Measurements from ENCODE around the gene UGT1A7. TPM values are rescaled to one million over a fixed set of nuclear protein-coding genes. Genes with fewer than 3 reads are reported as not detected.

UGT1A7 gene
- total and polyA plus RNA-seq, 2 experiments from 2014 or later = not detected

DNA sequence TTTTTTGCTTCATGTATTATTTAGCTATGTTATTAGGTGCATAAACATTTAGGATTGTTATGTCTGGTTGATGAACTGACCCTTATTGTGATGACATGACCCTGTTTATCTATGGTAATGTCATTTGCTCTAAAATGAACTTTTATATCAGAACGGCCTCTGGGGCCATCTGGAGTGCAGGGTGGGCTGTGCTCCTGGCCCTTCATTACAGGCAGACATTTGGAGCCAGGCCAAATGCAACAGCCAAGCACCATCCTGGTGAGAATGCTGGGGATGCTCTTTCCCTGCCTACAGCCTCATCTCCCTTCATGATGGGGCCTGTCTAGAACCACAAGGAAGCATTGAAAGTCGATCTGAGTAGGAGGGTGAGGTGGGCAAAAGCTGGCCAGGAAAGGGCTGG is 134.6 kb downstream of the UGT1A7 start:
- WGBS, 2 experiments (ENCODE audit: low coverage in 1 of 2, low lambda C conversion rate in 2 of 2, missing lambda C conversion rate in 2 of 2) = 25 to 26% methylated on average over 2 of the region's 2 CpGs
- no peaks in the 10 kb centered on the region for H3K36me3 ChIP-seq (ENCODE audit: low read depth)
- H3K9me3 ChIP-seq (ENCODE audit: low read depth) = no peaks in the 10 kb centered on the region
- H2AFZ ChIP-seq = no peak overlapping the region
- in situ Hi-C loops (cut with MboI) = no loop called here
- H3K4me2 ChIP-seq (ENCODE audit: unreplicated experiment) = no peak overlapping the region
- H3K4me3 ChIP-seq = no peak overlapping the region
- no peaks in the 10 kb centered on the region for H3K9me2 ChIP-seq (ENCODE audit: insufficient read depth)
- no peak for TF ChIP-seq EZH2 (IDR thresholded peaks at IDR 0.05; ENCODE audit: insufficient read depth, poor library complexity, severe bottlenecking)
- TF ChIP-seq EZH2phosphoT487 (IDR thresholded peaks at IDR 0.05; ENCODE audit: insufficient read depth, low read depth) = no peak
- H3K79me2 ChIP-seq (ENCODE audit: insufficient read depth) = no peaks in the 10 kb centered on the region
- H3K9ac ChIP-seq = no peak overlapping the region
- no peaks in the 10 kb centered on the region for H4K20me1 ChIP-seq (ENCODE audit: insufficient read depth)
- H3K27ac ChIP-seq = no peak overlapping the region
- H3K27me3 ChIP-seq (replicated peaks; ENCODE audit: insufficient read depth) = peaks cover 8% of the 10 kb centered on the region
- no peak for DNase-seq
- H3K4me1 ChIP-seq (ENCODE audit: insufficient read depth) = peaks cover 3% of the 10 kb centered on the region; the same call in 1 of the 2 replicates
- no peaks in the 10 kb centered on the region for H3F3A ChIP-seq (ENCODE audit: insufficient read depth)

DNA sequence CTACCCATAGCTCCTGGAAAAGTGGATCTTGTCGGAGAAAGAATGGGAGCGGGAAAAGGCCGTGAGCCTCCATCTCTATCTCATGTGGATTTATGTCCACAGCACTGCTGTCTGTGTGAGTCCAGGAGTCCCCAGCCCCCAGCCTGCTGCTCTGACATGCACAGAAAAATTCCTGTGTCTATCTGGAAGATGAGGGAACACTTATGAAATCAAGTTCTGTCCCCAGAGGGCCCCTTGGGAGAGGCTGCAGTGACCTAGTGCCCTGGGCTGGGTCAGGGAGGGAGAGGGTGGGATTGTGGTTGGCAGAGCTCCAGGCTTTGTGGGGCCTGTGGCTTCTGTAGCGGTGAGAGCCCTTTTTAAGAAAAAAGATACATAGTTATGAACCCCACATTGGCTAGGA is 135.1 kb downstream of the UGT1A7 start:
- Histone ChIP-seq H3K4me1 (ENCODE audit: insufficient read depth) (peaks cover 3% of the 10 kb centered on the region; the same call in 1 of the 2 replicates), H3K4me2 (ENCODE audit: unreplicated experiment) (no peak overlapping the region), H3K27me3 (replicated peaks; ENCODE audit: insufficient read depth) (peaks cover 12% of the 10 kb centered on the region), H3K79me2 (ENCODE audit: insufficient read depth) (no peaks in the 10 kb centered on the region), H3K27ac (no peak overlapping the region), H3K9ac (no peak overlapping the region), H3K9me3 (ENCODE audit: low read depth) (no peaks in the 10 kb centered on the region), H3F3A (ENCODE audit: insufficient read depth) (no peaks in the 10 kb centered on the region), H3K9me2 (ENCODE audit: insufficient read depth) (no peaks in the 10 kb centered on the region), H2AFZ (no peak overlapping the region), H3K36me3 (ENCODE audit: low read depth) (no peaks in the 10 kb centered on the region), H3K4me3 (no peak overlapping the region), H4K20me1 (ENCODE audit: insufficient read depth) (no peaks in the 10 kb centered on the region)
- WGBS, 2 experiments (ENCODE audit: low coverage in 1 of 2, low lambda C conversion rate in 2 of 2, missing lambda C conversion rate in 2 of 2) = 65 to 68% methylated on average over 4 of the region's 4 CpGs
- TF ChIP-seq EZH2phosphoT487 (IDR thresholded peaks at IDR 0.05; ENCODE audit: insufficient read depth, low read depth) (no peak), EZH2 (IDR thresholded peaks at IDR 0.05; ENCODE audit: insufficient read depth, poor library complexity, severe bottlenecking) (no peak)
- in situ Hi-C loops (cut with MboI) = no loop called here
- DNase-seq = no peak

DNA sequence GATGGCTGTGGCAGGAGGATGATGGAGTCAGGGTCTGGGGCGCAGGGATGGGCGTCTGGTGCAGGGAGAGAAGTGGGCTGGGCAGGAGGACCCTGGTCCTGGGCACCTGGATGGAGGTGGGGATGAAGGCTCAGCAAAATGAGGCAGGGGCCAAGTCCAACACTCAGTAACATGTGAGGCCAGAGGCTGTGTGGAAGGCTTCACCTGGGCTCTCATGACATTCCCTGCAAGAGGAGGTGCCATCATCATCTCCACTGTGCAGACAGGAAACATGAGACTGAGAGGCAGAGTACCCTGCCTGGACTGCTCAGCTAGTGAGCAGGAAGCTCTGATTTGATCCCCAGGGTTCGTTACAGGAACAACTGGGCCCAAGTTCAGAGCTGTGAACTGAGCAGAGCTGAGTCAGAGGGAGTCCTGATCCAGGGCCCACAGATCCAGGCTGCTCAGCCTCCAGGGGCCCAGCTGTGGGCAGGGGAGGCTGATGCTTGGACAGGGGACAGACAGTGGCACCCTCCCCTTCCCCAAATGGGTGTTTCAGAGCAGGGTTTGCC is 135.7 kb downstream of the UGT1A7 start:
- Histone ChIP-seq H3K4me1 (ENCODE audit: insufficient read depth) (peaks cover 3% of the 10 kb centered on the region; the same call in 1 of the 2 replicates), H2AFZ (no peak overlapping the region), H3K9me3 (ENCODE audit: low read depth) (no peaks in the 10 kb centered on the region), H3K36me3 (ENCODE audit: low read depth) (no peaks in the 10 kb centered on the region), H3K27ac (no peak overlapping the region), H3K27me3 (replicated peaks; ENCODE audit: insufficient read depth) (peaks cover 12% of the 10 kb centered on the region), H3K79me2 (ENCODE audit: insufficient read depth) (no peaks in the 10 kb centered on the region), H3K4me3 (no peak overlapping the region), H3K4me2 (ENCODE audit: unreplicated experiment) (no peak overlapping the region), H3F3A (ENCODE audit: insufficient read depth) (no peaks in the 10 kb centered on the region), H3K9ac (no peak overlapping the region), H3K9me2 (ENCODE audit: insufficient read depth) (no peaks in the 10 kb centered on the region), H4K20me1 (ENCODE audit: insufficient read depth) (no peaks in the 10 kb centered on the region)
- TF ChIP-seq EZH2 (IDR thresholded peaks at IDR 0.05; ENCODE audit: insufficient read depth, poor library complexity, severe bottlenecking) (no peak), EZH2phosphoT487 (IDR thresholded peaks at IDR 0.05; ENCODE audit: insufficient read depth, low read depth) (no peak)
- WGBS, 2 experiments (ENCODE audit: low coverage in 1 of 2, low lambda C conversion rate in 2 of 2, missing lambda C conversion rate in 2 of 2) = 45% methylated on average over 3 of the region's 3 CpGs
- peak; percentile 35 for DNase-seq
- in situ Hi-C loops (cut with MboI) = no loop called here

DNA sequence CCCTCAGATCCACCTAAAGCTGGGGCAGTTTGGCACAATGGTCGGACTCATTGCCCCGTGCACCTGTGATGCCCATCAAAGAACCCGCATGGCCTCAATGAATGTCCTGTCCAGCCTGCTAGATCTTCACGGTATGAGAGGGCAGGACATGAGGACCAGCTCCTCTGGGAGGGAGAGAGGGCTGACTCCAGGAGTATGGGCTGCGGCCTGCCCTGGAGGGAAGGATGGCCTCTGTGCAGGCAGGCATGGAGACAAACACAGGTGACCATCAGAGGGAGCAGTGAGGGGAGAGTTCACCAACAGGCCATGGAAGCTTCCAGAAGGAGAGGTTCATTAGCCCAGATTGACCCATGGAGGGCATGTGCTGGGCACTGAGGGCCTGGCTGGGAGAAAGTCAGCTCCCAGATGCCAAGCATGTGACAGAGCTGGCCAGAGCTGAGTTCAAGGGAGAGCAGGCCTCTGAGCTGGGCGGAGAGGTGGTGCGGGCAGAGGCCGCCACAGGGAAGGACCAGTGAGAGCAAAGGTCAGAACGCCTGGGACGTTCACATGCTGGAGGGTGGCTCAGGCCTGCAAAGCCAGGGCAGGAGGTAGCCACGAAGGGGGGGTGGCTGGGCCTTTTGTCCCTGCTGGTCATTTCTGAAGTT is 136.4 kb downstream of the UGT1A7 start:
- WGBS, 2 experiments (ENCODE audit: low coverage in 1 of 2, low lambda C conversion rate in 2 of 2, missing lambda C conversion rate in 2 of 2) = 65 to 76% methylated on average over 10 to 11 of the region's 11 CpGs
- no peak overlapping the region for H3K27ac ChIP-seq
- in situ Hi-C loops (cut with MboI) = no loop called here

More for the DNA sequence above, 136.4 kb downstream of the UGT1A7 start:
- Histone ChIP-seq H3K9me2 (ENCODE audit: insufficient read depth) (no peaks in the 10 kb centered on the region), H3K4me1 (ENCODE audit: insufficient read depth) (peaks cover 3% of the 10 kb centered on the region; the same call in 1 of the 2 replicates), H3K9ac (no peak overlapping the region), H3K9me3 (ENCODE audit: low read depth) (no peaks in the 10 kb centered on the region), H3K27me3 (replicated peaks; ENCODE audit: insufficient read depth) (peaks cover 12% of the 10 kb centered on the region), H3F3A (ENCODE audit: insufficient read depth) (no peaks in the 10 kb centered on the region), H3K4me3 (no peak overlapping the region), H3K36me3 (ENCODE audit: low read depth) (no peaks in the 10 kb centered on the region), H3K4me2 (ENCODE audit: unreplicated experiment) (no peak overlapping the region), H3K79me2 (ENCODE audit: insufficient read depth) (no peaks in the 10 kb centered on the region), H2AFZ (no peak overlapping the region), H4K20me1 (ENCODE audit: insufficient read depth) (no peaks in the 10 kb centered on the region)
- no peak for TF ChIP-seq EZH2 (IDR thresholded peaks at IDR 0.05; ENCODE audit: insufficient read depth, poor library complexity, severe bottlenecking)
- no peak for TF ChIP-seq EZH2phosphoT487 (IDR thresholded peaks at IDR 0.05; ENCODE audit: insufficient read depth, low read depth)
- no peak for DNase-seq
